ENCODE measurements around the gene MTHFD1L. TPM values are rescaled to one million over a fixed set of nuclear protein-coding genes. Genes with fewer than 3 reads are reported as not detected.

Gene MTHFD1L
- total and polyA plus RNA-seq, 2 of the 8 experiments (the other 6 are each of a cell fraction or from before 2014, with no cell fraction given) = 29.2 to 105 TPM

DNA sequence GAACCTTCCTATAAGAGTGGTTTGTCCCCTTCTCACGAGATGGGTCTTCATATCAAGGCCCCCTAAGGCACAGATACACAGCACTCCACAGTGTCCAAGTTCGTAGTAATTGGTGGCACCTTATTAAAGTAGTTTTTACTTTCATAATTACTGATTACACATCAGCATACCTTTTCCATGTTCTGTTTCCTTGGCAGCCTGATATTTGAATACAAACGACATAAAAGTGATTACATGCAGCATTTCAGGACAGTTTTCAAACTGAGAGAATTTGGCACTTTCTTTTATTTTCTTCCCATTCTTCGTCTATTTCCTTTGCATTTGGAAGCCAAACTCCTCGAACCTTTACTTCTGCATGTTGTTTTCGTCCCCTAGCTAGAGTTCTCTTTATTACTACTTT lies 139.7 kb downstream of the MTHFD1L start:
- no peak for FAIRE-seq
- no peak overlapping the region for H2BK15ac ChIP-seq (ENCODE audit: low read length)
- H3K79me1 ChIP-seq (ENCODE audit: low read depth, low read length) = no peaks in the 10 kb centered on the region
- H3K27me3 ChIP-seq (replicated peaks in 1 of 4; ENCODE audit: control insufficient read depth in 3 of 4, extremely low read depth in 1 of 4, insufficient read depth in 3 of 4, low read length in 3 of 4) = no peaks in the 10 kb centered on the region
- 0 out of 2 replicates have a peak, but pooled peaks cover 3% of the 10 kb centered on the region for H3K23me2 ChIP-seq (ENCODE audit: low read depth, low read length)
- no peak for DNase-seq (ENCODE audit: low read depth in 1 of 2, low spot score in 2 of 2)
- H3K18ac ChIP-seq (ENCODE audit: extremely low read depth, low read length) = no peak overlapping the region
- H3K56ac ChIP-seq (replicated peaks; ENCODE audit: insufficient read length, low read depth, low read length) = no peak overlapping the region
- H4K5ac ChIP-seq (ENCODE audit: insufficient read length, low read depth, low read length) = no peak overlapping the region
- H3K4me2 ChIP-seq (ENCODE audit: insufficient read depth in 1 of 2, low read depth in 2 of 2, low read length in 2 of 2) = no peak overlapping the region
- no peak overlapping the region for H2BK5ac ChIP-seq (ENCODE audit: low read depth, low read length)
- 86% methylated on average over 6 of the region's 6 CpGs; no CpG with 5 or more reads in 1 of the 2 experiments for WGBS, 2 experiments (ENCODE audit: extremely low coverage in 1 of 2, insufficient coverage in 1 of 2, insufficient read length in 1 of 2, insufficient replicate concordance in 2 of 2, low coverage in 1 of 2, low lambda C conversion rate in 2 of 2, missing lambda C conversion rate in 1 of 2)
- ChIA-PET CTCF (ENCODE audit: partially characterized antibody) (interaction anchor here (0.9 to 2.1 kb wide), 4 partner anchors 9 to 331 kb away, joined by 3 to 8 read pairs (median 4); no protein-coding TSS in a partner anchor), POLR2A (ENCODE audit: partially characterized antibody) (interaction anchor here (0.8 to 1.1 kb wide), 2 partner anchors 9 to 19 kb away, joined by 3 read pairs; no protein-coding TSS in a partner anchor)
- H3K9ac ChIP-seq (replicated peaks in 1 of 4; ENCODE audit: extremely low read depth in 1 of 4, low read depth in 3 of 4, low read length in 3 of 4) = no peak overlapping the region
- H2AFZ ChIP-seq (ENCODE audit: low read length) = no peak overlapping the region
- no peak overlapping the region for H3K4me3 ChIP-seq (ENCODE audit: extremely low read depth in 1 of 4, insufficient read depth in 2 of 4, low read depth in 3 of 4, low read length in 4 of 4)
- H3K14ac ChIP-seq (ENCODE audit: insufficient read length) = no peak overlapping the region
- no peak overlapping the region for H2BK20ac ChIP-seq (ENCODE audit: low read length)
- no peaks in the 10 kb centered on the region for H3K79me2 ChIP-seq (ENCODE audit: control insufficient read depth in 1 of 2, insufficient read depth in 2 of 2, low read length in 2 of 2)
- H2AK5ac ChIP-seq (ENCODE audit: low read depth, low read length) = no peak overlapping the region
- H3K4ac ChIP-seq (replicated peaks; ENCODE audit: insufficient read length, low read depth, low read length) = no peak overlapping the region
- H4K91ac ChIP-seq (replicated peaks; ENCODE audit: insufficient read length, low read length) = no peak overlapping the region
- no peak overlapping the region for H2BK120ac ChIP-seq (replicated peaks; ENCODE audit: low read depth, low read length)
- H4K20me1 ChIP-seq (replicated peaks in 1 of 2; ENCODE audit: control insufficient read depth in 1 of 2, insufficient read depth in 2 of 2, low read length in 2 of 2) = no peaks in the 10 kb centered on the region
- H3K9me3 ChIP-seq (ENCODE audit: insufficient read depth in 2 of 2, low read depth in 1 of 2, low read length in 1 of 2) = no peaks in the 10 kb centered on the region
- no peaks in the 10 kb centered on the region for H3K36me3 ChIP-seq (ENCODE audit: control insufficient read depth in 2 of 4, insufficient read depth in 4 of 4, low read length in 3 of 4)
- H3K27ac ChIP-seq (ENCODE audit: low read depth, low read length) = no peak overlapping the region
- H4K8ac ChIP-seq (ENCODE audit: extremely low read depth, insufficient read depth, low read length) = no peak overlapping the region
- peaks cover 0 to 12% (median 7%) of the 10 kb centered on the region in 4 experiments; a peak in 6 of 7 replicates for H3K4me1 ChIP-seq (replicated peaks in 1 of 4; ENCODE audit: control insufficient read depth in 3 of 4, insufficient read depth in 4 of 4, low read length in 3 of 4)
- no peak overlapping the region for H3K23ac ChIP-seq (ENCODE audit: insufficient read length)
- H2BK12ac ChIP-seq (ENCODE audit: low read depth, low read length) = no peak overlapping the region
- TF ChIP-seq EGR1 (IDR thresholded peaks at IDR 0.05; ENCODE audit: borderline replicate concordance, low read depth, low read length) (no peak), CBX8 (IDR thresholded peaks at IDR 0.05; ENCODE audit: borderline replicate concordance, low read depth, low read length) (no peak), ASH2L (IDR thresholded peaks at IDR 0.05; ENCODE audit: low read length) (no peak), RNF2 (IDR thresholded peaks at IDR 0.05; ENCODE audit: borderline replicate concordance, low read depth, low read length, missing control alignments, poor library complexity, severe bottlenecking) (no peak), BRCA1 (IDR thresholded peaks at IDR 0.05; ENCODE audit: low read depth, low read length) (no peak), JUN (IDR thresholded peaks at IDR 0.05; ENCODE audit: low read depth, low read length) (no peak), TAF1 (IDR thresholded peaks at IDR 0.05; ENCODE audit: low read depth, low read length) (no peak), HDAC2 (IDR thresholded peaks at IDR 0.05; ENCODE audit: borderline replicate concordance in 1 of 2, low read depth in 2 of 2, low read length in 2 of 2) (no peak), CEBPB (IDR thresholded peaks at IDR 0.05; ENCODE audit: low read depth, low read length) (no peak), TCF12 (IDR thresholded peaks at IDR 0.05; ENCODE audit: low read depth, low read length) (no peak), POLR2A (IDR thresholded peaks at IDR 0.05; ENCODE audit: control extremely low read depth in 1 of 2, low read depth in 2 of 2, low read length in 2 of 2) (no peak), CHD1 (IDR thresholded peaks at IDR 0.05; ENCODE audit: low read depth, low read length) (no peak)
- TF ChIP-seq, protein P1, sequence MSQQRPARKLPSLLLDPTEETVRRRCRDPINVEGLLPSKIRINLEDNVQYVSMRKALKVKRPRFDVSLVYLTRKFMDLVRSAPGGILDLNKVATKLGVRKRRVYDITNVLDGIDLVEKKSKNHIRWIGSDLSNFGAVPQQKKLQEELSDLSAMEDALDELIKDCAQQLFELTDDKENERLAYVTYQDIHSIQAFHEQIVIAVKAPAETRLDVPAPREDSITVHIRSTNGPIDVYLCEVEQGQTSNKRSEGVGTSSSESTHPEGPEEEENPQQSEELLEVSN (IDR thresholded peaks at IDR 0.05) = no peak
- TF ChIP-seq, protein P2, sequence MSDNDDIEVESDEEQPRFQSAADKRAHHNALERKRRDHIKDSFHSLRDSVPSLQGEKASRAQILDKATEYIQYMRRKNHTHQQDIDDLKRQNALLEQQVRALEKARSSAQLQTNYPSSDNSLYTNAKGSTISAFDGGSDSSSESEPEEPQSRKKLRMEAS (IDR thresholded peaks at IDR 0.05) = no peak

Measured in H1 (cell line).